Measurements from ENCODE around the gene ROR1. TPM values are rescaled to one million over a fixed set of nuclear protein-coding genes. Genes with fewer than 3 reads are reported as not detected.

ROR1 gene
- total RNA-seq, 1 experiment from 2014 or later: 37.2 TPM

- Mint-ChIP-seq H3K27me3 (ENCODE audit: insufficient read depth, unreplicated experiment) (no peaks in the 10 kb centered on the region), H3K27ac (ENCODE audit: unreplicated experiment) (no peak overlapping the region), H3K36me3 (ENCODE audit: insufficient read depth, unreplicated experiment) (no peaks in the 10 kb centered on the region), H3K4me3 (ENCODE audit: unreplicated experiment) (no peak overlapping the region), H3K9me3 (ENCODE audit: unreplicated experiment) (no peaks in the 10 kb centered on the region), H3K4me1 (ENCODE audit: low read depth, unreplicated experiment) (peaks cover 7% of the 10 kb centered on the region)
- intact Hi-C loops (cut with micrococcal nuclease; ENCODE audit: unreplicated experiment): no loop called here
- no peaks in the 10 kb centered on the region for H3K27me3 ChIP-seq (replicated peaks; ENCODE audit: control insufficient read depth, insufficient read depth, low read length)
- no TSS peak for BruUV-seq (replicated peaks)
- H3K36me3 ChIP-seq (ENCODE audit: control insufficient read depth, insufficient read depth, low read length): no peaks in the 10 kb centered on the region
- H3K4me1 ChIP-seq: no peaks in the 10 kb centered on the region
- no peak overlapping the region for H3K4me3 ChIP-seq (ENCODE audit: low read depth, low read length)
- no peaks in the 10 kb centered on the region for H3K9me3 ChIP-seq
- CTCF ChIA-PET: no interaction called here
- TF ChIP-seq CTCF (IDR thresholded peaks at IDR 0.05; ENCODE audit: insufficient read depth in 1 of 2, low read depth in 1 of 2, low read length in 1 of 2, severe bottlenecking in 1 of 2, unreplicated experiment in 1 of 2): no peak
- DNase-seq: no peak
- POLR2A ChIA-PET: no interaction called here
Observed at GRCh38 chr1:63799307-63799706, 25.5 kb downstream of the ROR1 start.

GRCh38 chr1:63799820-63800219 is 26.0 kb downstream of the ROR1 start:
- Histone ChIP-seq H3K27me3 (replicated peaks; ENCODE audit: control insufficient read depth, insufficient read depth, low read length) (no peaks in the 10 kb centered on the region), H3K4me1 (no peaks in the 10 kb centered on the region), H3K9me3 (no peaks in the 10 kb centered on the region), H3K4me3 (ENCODE audit: low read depth, low read length) (no peak overlapping the region), H3K36me3 (ENCODE audit: control insufficient read depth, insufficient read depth, low read length) (no peaks in the 10 kb centered on the region)
- H3K27ac Mint-ChIP-seq (ENCODE audit: unreplicated experiment): no peak overlapping the region
- H3K9me3 Mint-ChIP-seq (ENCODE audit: unreplicated experiment): no peaks in the 10 kb centered on the region
- intact Hi-C loops (cut with micrococcal nuclease; ENCODE audit: unreplicated experiment): no loop called here
- no peak overlapping the region for H3K4me3 Mint-ChIP-seq (ENCODE audit: unreplicated experiment)
- CTCF ChIA-PET: no interaction called here
- no peak for TF ChIP-seq CTCF (IDR thresholded peaks at IDR 0.05; ENCODE audit: insufficient read depth in 1 of 2, low read depth in 1 of 2, low read length in 1 of 2, severe bottlenecking in 1 of 2, unreplicated experiment in 1 of 2)
- POLR2A ChIA-PET: no interaction called here
- peaks cover 7% of the 10 kb centered on the region for H3K4me1 Mint-ChIP-seq (ENCODE audit: low read depth, unreplicated experiment)
- no peak for DNase-seq
- no peaks in the 10 kb centered on the region for H3K36me3 Mint-ChIP-seq (ENCODE audit: insufficient read depth, unreplicated experiment)
- H3K27me3 Mint-ChIP-seq (ENCODE audit: insufficient read depth, unreplicated experiment): no peaks in the 10 kb centered on the region
- BruUV-seq (replicated peaks): no TSS peak

GRCh38 chr1:63802109-63802508 is 28.3 kb downstream of the ROR1 start:
- Histone ChIP-seq H3K27me3 (replicated peaks; ENCODE audit: control insufficient read depth, insufficient read depth, low read length) (no peaks in the 10 kb centered on the region), H3K36me3 (ENCODE audit: control insufficient read depth, insufficient read depth, low read length) (no peaks in the 10 kb centered on the region), H3K4me1 (no peaks in the 10 kb centered on the region), H3K4me3 (ENCODE audit: low read depth, low read length) (no peak overlapping the region), H3K9me3 (no peaks in the 10 kb centered on the region)
- intact Hi-C loops (cut with micrococcal nuclease; ENCODE audit: unreplicated experiment): no loop called here
- ChIA-PET POLR2A (no interaction called here), CTCF (no interaction called here)
- no peaks in the 10 kb centered on the region for H3K9me3 Mint-ChIP-seq (ENCODE audit: unreplicated experiment)
- no peak overlapping the region for H3K27ac Mint-ChIP-seq (ENCODE audit: unreplicated experiment)
- no peaks in the 10 kb centered on the region for H3K36me3 Mint-ChIP-seq (ENCODE audit: insufficient read depth, unreplicated experiment)
- peaks cover 7% of the 10 kb centered on the region for H3K4me1 Mint-ChIP-seq (ENCODE audit: low read depth, unreplicated experiment)
- no peaks in the 10 kb centered on the region for H3K27me3 Mint-ChIP-seq (ENCODE audit: insufficient read depth, unreplicated experiment)
- no peak for DNase-seq
- no peak overlapping the region for H3K4me3 Mint-ChIP-seq (ENCODE audit: unreplicated experiment)
- no TSS peak for BruUV-seq (replicated peaks)
- TF ChIP-seq CTCF (IDR thresholded peaks at IDR 0.05; ENCODE audit: insufficient read depth in 1 of 2, low read depth in 1 of 2, low read length in 1 of 2, severe bottlenecking in 1 of 2, unreplicated experiment in 1 of 2): no peak

Measured in Caco-2 (cell line).